Measurements from ENCODE around the gene PGBD1. TPM values are rescaled to one million over a fixed set of nuclear protein-coding genes. Genes with fewer than 3 reads are reported as not detected.
A peak's percentile ranks its signal among the peaks of the same experiment; 100 is the strongest.

Gene PGBD1
- polyA plus RNA-seq, 1 of the 3 experiments (the other 2 are of a cell fraction) = 2.5 TPM

DNA sequence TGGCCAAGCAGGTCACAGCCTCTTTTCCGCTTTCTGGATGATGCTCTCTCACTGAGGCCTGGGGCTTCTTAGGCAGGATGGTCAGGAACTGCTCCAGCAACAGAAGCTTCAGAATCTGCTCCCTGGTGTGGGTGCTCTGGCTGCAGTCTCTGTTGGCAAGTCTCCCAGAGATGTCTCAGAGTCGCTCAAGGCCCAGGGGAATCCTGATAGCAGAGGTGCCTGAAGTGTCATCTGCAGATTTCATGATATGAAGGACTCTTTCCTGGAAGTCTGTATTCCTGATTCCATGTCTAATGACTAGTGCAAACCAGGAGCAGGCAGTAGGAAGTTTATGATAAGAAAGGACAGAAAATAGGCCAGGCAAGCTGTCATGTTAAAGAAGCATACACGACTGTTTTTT is 34.3 kb downstream of the PGBD1 start:
- Histone ChIP-seq H3K4me1 (ENCODE audit: control insufficient read depth in 1 of 2, insufficient read depth in 2 of 2, low read depth in 1 of 2, low read length in 1 of 2) (peaks cover 0 to 8% of the 10 kb centered on the region in 2 experiments; a peak in 2 of 4 replicates), H3K9me3 (no peaks in the 10 kb centered on the region), H3K27ac (ENCODE audit: low read depth in 2 of 2, low read length in 1 of 2) (peak overlapping the region in 1 of 2 experiments; percentile 12; a peak in 1 of 4 replicates), H3K9ac (no peak overlapping the region), H3F3A (replicated peaks; ENCODE audit: insufficient read depth) (no peaks in the 10 kb centered on the region), H3K79me2 (ENCODE audit: insufficient read depth) (no peaks in the 10 kb centered on the region), H3K9me2 (no peaks in the 10 kb centered on the region), H3K4me3 (ENCODE audit: low read depth in 2 of 2, low read length in 1 of 2) (no peak overlapping the region), H3K36me3 (replicated peaks in 1 of 2; ENCODE audit: control insufficient read depth in 1 of 2, insufficient read depth in 2 of 2, low read length in 1 of 2) (no peaks in the 10 kb centered on the region), H4K20me1 (ENCODE audit: insufficient read depth) (no peaks in the 10 kb centered on the region), H3K4me2 (no peak overlapping the region), H2AFZ (ENCODE audit: low read depth) (no peak overlapping the region), H3K27me3 (ENCODE audit: insufficient read depth) (no peaks in the 10 kb centered on the region)
- WGBS (ENCODE audit: low lambda C conversion rate) = 48% methylated on average over 3 of the region's 3 CpGs
- DNase-seq = peak; percentile 55
- ChIA-PET CTCF (interaction anchor here (0.6 to 2.3 kb wide), 3 partner anchors 17 to 49 kb away, joined by 3 to 6 read pairs (median 5); no protein-coding TSS in a partner anchor), POLR2A (interaction anchor here (2.3 kb wide), 1 partner anchor 20 kb away, joined by 8 read pairs; no protein-coding TSS in a partner anchor)
- peak in 1 of 2 experiments; percentile 51; a peak in 1 of 4 replicates for TF ChIP-seq EP300 (IDR thresholded peaks at IDR 0.05; ENCODE audit: borderline replicate concordance in 1 of 2, low read depth in 1 of 2, low read length in 1 of 2)
- no peak for TF ChIP-seq TAF1 (IDR thresholded peaks at IDR 0.05; ENCODE audit: borderline replicate concordance, low read depth, low read length)
- TF ChIP-seq MXI1 (IDR thresholded peaks at IDR 0.05; ENCODE audit: low read depth, low read length) = peak; percentile 33; the same call in 1 of the 2 replicates
- no peak for TF ChIP-seq SMC3 (IDR thresholded peaks at IDR 0.05; ENCODE audit: low read depth, low read length)
- TF ChIP-seq NFIC (IDR thresholded peaks at IDR 0.05; ENCODE audit: borderline replicate concordance) = peak; percentile 30; the same call in 1 of the 2 replicates
- TF ChIP-seq FOXM1 (IDR thresholded peaks at IDR 0.05; ENCODE audit: low read depth) = no peak
- no peak for TF ChIP-seq FOSL2 (IDR thresholded peaks at IDR 0.05; ENCODE audit: borderline replicate concordance, low read depth)
- TF ChIP-seq POLR2AphosphoS5 (IDR thresholded peaks at IDR 0.05; ENCODE audit: low read depth, low read length) = no peak
- no peak for TF ChIP-seq NRF1 (IDR thresholded peaks at IDR 0.05; ENCODE audit: low read depth, low read length)
- no peak for TF ChIP-seq JUND (IDR thresholded peaks at IDR 0.05)
- TF ChIP-seq, protein P1, sequence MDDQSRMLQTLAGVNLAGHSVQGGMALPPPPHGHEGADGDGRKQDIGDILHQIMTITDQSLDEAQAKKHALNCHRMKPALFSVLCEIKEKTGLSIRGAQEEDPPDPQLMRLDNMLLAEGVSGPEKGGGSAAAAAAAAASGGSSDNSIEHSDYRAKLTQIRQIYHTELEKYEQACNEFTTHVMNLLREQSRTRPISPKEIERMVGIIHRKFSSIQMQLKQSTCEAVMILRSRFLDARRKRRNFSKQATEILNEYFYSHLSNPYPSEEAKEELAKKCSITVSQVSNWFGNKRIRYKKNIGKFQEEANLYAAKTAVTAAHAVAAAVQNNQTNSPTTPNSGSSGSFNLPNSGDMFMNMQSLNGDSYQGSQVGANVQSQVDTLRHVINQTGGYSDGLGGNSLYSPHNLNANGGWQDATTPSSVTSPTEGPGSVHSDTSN (IDR thresholded peaks at IDR 0.05) = no peak
- no peak for TF ChIP-seq TCF12 (IDR thresholded peaks at IDR 0.05)
- TF ChIP-seq SIN3A (IDR thresholded peaks at IDR 0.05; ENCODE audit: borderline replicate concordance, low read depth, low read length) = no peak
- TF ChIP-seq, protein P2, sequence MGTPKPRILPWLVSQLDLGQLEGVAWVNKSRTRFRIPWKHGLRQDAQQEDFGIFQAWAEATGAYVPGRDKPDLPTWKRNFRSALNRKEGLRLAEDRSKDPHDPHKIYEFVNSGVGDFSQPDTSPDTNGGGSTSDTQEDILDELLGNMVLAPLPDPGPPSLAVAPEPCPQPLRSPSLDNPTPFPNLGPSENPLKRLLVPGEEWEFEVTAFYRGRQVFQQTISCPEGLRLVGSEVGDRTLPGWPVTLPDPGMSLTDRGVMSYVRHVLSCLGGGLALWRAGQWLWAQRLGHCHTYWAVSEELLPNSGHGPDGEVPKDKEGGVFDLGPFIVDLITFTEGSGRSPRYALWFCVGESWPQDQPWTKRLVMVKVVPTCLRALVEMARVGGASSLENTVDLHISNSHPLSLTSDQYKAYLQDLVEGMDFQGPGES (IDR thresholded peaks at IDR 0.05; ENCODE audit: low read depth, low read length) = no peak
- TF ChIP-seq RCOR1 (IDR thresholded peaks at IDR 0.05; ENCODE audit: low read length) = peak; percentile 58; the same call in 1 of the 2 replicates
- 0 out of 2 replicates have a peak, but pooled peaks have one; percentile 23 for TF ChIP-seq FOXJ3 (CRISPR knock-in tag; IDR thresholded peaks at IDR 0.05)
- TF ChIP-seq, protein P3, sequence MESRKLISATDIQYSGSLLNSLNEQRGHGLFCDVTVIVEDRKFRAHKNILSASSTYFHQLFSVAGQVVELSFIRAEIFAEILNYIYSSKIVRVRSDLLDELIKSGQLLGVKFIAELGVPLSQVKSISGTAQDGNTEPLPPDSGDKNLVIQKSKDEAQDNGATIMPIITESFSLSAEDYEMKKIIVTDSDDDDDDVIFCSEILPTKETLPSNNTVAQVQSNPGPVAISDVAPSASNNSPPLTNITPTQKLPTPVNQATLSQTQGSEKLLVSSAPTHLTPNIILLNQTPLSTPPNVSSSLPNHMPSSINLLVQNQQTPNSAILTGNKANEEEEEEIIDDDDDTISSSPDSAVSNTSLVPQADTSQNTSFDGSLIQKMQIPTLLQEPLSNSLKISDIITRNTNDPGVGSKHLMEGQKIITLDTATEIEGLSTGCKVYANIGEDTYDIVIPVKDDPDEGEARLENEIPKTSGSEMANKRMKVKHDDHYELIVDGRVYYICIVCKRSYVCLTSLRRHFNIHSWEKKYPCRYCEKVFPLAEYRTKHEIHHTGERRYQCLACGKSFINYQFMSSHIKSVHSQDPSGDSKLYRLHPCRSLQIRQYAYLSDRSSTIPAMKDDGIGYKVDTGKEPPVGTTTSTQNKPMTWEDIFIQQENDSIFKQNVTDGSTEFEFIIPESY (IDR thresholded peaks at IDR 0.05; ENCODE audit: borderline replicate concordance, low read depth) = no peak
- no peak for TF ChIP-seq GABPA (IDR thresholded peaks at IDR 0.05; ENCODE audit: low read depth)
- no peak for TF ChIP-seq ELF1 (IDR thresholded peaks at IDR 0.05)
- peak; percentile 59 for TF ChIP-seq GATA2 (CRISPR knock-in tag; IDR thresholded peaks at IDR 0.05)
- TF ChIP-seq, protein P4, sequence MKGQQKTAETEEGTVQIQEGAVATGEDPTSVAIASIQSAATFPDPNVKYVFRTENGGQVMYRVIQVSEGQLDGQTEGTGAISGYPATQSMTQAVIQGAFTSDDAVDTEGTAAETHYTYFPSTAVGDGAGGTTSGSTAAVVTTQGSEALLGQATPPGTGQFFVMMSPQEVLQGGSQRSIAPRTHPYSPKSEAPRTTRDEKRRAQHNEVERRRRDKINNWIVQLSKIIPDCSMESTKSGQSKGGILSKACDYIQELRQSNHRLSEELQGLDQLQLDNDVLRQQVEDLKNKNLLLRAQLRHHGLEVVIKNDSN (IDR thresholded peaks at IDR 0.05; ENCODE audit: borderline replicate concordance, low read depth) = no peak
- TF ChIP-seq RXRA (IDR thresholded peaks at IDR 0.05; ENCODE audit: borderline replicate concordance, low read depth) = no peak
- no peak for TF ChIP-seq TEAD4 (IDR thresholded peaks at IDR 0.05; ENCODE audit: borderline replicate concordance, insufficient read depth)
- TF ChIP-seq, protein P5, sequence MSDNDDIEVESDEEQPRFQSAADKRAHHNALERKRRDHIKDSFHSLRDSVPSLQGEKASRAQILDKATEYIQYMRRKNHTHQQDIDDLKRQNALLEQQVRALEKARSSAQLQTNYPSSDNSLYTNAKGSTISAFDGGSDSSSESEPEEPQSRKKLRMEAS (IDR thresholded peaks at IDR 0.05; ENCODE audit: low read depth) = no peak
- no peak for TF ChIP-seq MEF2A (IDR thresholded peaks at IDR 0.05; ENCODE audit: borderline replicate concordance, low read depth)
- no peak for TF ChIP-seq YY1 (IDR thresholded peaks at IDR 0.05; ENCODE audit: low read depth)
- TF ChIP-seq, protein P6, sequence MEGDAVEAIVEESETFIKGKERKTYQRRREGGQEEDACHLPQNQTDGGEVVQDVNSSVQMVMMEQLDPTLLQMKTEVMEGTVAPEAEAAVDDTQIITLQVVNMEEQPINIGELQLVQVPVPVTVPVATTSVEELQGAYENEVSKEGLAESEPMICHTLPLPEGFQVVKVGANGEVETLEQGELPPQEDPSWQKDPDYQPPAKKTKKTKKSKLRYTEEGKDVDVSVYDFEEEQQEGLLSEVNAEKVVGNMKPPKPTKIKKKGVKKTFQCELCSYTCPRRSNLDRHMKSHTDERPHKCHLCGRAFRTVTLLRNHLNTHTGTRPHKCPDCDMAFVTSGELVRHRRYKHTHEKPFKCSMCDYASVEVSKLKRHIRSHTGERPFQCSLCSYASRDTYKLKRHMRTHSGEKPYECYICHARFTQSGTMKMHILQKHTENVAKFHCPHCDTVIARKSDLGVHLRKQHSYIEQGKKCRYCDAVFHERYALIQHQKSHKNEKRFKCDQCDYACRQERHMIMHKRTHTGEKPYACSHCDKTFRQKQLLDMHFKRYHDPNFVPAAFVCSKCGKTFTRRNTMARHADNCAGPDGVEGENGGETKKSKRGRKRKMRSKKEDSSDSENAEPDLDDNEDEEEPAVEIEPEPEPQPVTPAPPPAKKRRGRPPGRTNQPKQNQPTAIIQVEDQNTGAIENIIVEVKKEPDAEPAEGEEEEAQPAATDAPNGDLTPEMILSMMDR (IDR thresholded peaks at IDR 0.05) = no peak
- no peak for TF ChIP-seq RFX5 (IDR thresholded peaks at IDR 0.05; ENCODE audit: low read length)
- TF ChIP-seq CHD2 (IDR thresholded peaks at IDR 0.05; ENCODE audit: low read length, partially characterized antibody) = peak; percentile 47
